ENCODE data around the gene MTMR2.

DNA sequence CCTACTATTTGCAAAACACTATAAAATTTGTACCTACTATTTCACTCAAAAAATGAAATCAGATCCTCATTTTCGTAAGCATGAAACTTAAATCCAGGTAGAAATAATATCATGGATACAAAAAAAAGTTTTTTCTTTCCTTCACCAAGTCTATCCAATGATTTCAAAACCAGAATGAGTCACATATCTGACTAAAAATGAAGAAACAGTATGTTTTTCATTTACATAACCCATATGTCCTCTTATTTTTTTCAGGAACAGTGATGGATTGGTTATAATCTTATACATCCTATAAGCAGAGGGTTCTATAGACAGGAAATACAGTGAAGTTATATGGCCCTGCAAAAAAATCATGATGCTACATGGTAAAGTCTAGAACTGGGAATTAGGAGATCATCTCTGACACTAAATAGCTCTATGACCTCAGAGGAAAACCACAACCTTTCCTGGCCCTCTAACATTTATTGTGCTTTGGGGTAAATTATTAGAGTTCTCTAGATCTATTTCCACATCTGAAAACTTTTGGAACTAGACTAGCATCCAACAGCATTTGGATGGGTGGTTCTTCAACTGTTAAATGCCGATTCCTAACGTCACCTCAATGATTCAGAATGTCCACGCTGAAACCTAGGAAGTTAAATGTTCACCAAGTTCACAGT lies 10.9 kb downstream of the MTMR2 start:
- TF ChIP-seq ETV1 (tag; conservative IDR thresholded peaks at IDR 0.05; ENCODE audit: low read depth) (no peak), NFE2L1 (tag; IDR thresholded peaks at IDR 0.05; ENCODE audit: borderline replicate concordance, low read depth) (no peak), GABPB2 (CRISPR knock-in tag; conservative IDR thresholded peaks at IDR 0.05) (no peak), SIN3A (IDR thresholded peaks at IDR 0.05; ENCODE audit: borderline replicate concordance in 2 of 2, control insufficient read depth in 1 of 2, low read depth in 2 of 2, low read length in 2 of 2) (no peak), BDP1 (IDR thresholded peaks at IDR 0.05; ENCODE audit: insufficient read depth, insufficient read length) (no peak)
- TF ChIP-seq, protein P1, sequence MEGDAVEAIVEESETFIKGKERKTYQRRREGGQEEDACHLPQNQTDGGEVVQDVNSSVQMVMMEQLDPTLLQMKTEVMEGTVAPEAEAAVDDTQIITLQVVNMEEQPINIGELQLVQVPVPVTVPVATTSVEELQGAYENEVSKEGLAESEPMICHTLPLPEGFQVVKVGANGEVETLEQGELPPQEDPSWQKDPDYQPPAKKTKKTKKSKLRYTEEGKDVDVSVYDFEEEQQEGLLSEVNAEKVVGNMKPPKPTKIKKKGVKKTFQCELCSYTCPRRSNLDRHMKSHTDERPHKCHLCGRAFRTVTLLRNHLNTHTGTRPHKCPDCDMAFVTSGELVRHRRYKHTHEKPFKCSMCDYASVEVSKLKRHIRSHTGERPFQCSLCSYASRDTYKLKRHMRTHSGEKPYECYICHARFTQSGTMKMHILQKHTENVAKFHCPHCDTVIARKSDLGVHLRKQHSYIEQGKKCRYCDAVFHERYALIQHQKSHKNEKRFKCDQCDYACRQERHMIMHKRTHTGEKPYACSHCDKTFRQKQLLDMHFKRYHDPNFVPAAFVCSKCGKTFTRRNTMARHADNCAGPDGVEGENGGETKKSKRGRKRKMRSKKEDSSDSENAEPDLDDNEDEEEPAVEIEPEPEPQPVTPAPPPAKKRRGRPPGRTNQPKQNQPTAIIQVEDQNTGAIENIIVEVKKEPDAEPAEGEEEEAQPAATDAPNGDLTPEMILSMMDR (IDR thresholded peaks at IDR 0.05 in 2 of 3, conservative IDR thresholded peaks at IDR 0.05 in 1 of 3; ENCODE audit: insufficient read depth in 2 of 3, low read depth in 1 of 3, low read length in 3 of 3) = no peak
